Measurements from ENCODE around the gene TMBIM1. TPM values are rescaled to one million over a fixed set of nuclear protein-coding genes. Genes with fewer than 3 reads are reported as not detected.

Gene TMBIM1
- total and polyA plus RNA-seq, 9 of the 15 experiments (the other 6 are each of a cell fraction or from before 2014, with no cell fraction given), result 14.2 to 105 (median 47.0) TPM

GRCh38 chr2:218272531-218273212 lies 19.6 kb downstream of the TMBIM1 start (continued):
- TF ChIP-seq VEZF1 (CRISPR knock-in tag; IDR thresholded peaks at IDR 0.05), result peak; percentile 51
- TF ChIP-seq SETDB1 (IDR thresholded peaks at IDR 0.05; ENCODE audit: low read length), result no peak
- peak; percentile 67 to 78 for TF ChIP-seq RAD21 (CRISPR knock-in tag; conservative IDR thresholded peaks at IDR 0.05 in 1 of 2, IDR thresholded peaks at IDR 0.05 in 1 of 2)
- TF ChIP-seq MNT (conservative IDR thresholded peaks at IDR 0.05), result peak in 1 of 2 experiments; percentile 49; a peak in 1 of 4 replicates
- 0 out of 4 replicates have a peak, but pooled peaks of 1 of the 2 experiments have one; percentile 47 for TF ChIP-seq SIN3A (IDR thresholded peaks at IDR 0.05; ENCODE audit: borderline replicate concordance in 2 of 2, control insufficient read depth in 1 of 2, low read depth in 2 of 2, low read length in 2 of 2)
- TF ChIP-seq RBFOX2 (IDR thresholded peaks at IDR 0.05; ENCODE audit: low read depth, low read length), result peak; percentile 64
- no peak for TF ChIP-seq CCNT2 (IDR thresholded peaks at IDR 0.05; ENCODE audit: borderline replicate concordance, extremely low read depth, insufficient read length, low read depth, low read length)
- TF ChIP-seq, protein P1, sequence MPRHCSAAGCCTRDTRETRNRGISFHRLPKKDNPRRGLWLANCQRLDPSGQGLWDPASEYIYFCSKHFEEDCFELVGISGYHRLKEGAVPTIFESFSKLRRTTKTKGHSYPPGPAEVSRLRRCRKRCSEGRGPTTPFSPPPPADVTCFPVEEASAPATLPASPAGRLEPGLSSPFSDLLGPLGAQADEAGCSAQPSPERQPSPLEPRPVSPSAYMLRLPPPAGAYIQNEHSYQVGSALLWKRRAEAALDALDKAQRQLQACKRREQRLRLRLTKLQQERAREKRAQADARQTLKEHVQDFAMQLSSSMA (CRISPR knock-in tag; IDR thresholded peaks at IDR 0.05), result no peak
- TF ChIP-seq FOXA3 (CRISPR knock-in tag; conservative IDR thresholded peaks at IDR 0.05 in 1 of 2, IDR thresholded peaks at IDR 0.05 in 1 of 2), result no peak
- TF ChIP-seq TCF3 (CRISPR knock-in tag; IDR thresholded peaks at IDR 0.05), result no peak
- TF ChIP-seq SMC3 (conservative IDR thresholded peaks at IDR 0.05; ENCODE audit: insufficient read depth, low read depth, low read length), result peak; percentile 80
- TF ChIP-seq RCOR1 (IDR thresholded peaks at IDR 0.05; ENCODE audit: borderline replicate concordance in 1 of 2, low read depth in 2 of 2, low read length in 2 of 2), result peak in 1 of 2 experiments; percentile 61; a peak in 1 of 4 replicates
- no peak for TF ChIP-seq PHF20 (IDR thresholded peaks at IDR 0.05; ENCODE audit: partially characterized antibody)
- TF ChIP-seq HCFC1 (IDR thresholded peaks at IDR 0.05; ENCODE audit: low read depth, low read length), result peak; percentile 37; the same call in 1 of the 2 replicates
- TF ChIP-seq NONO (IDR thresholded peaks at IDR 0.05; ENCODE audit: low read depth in 2 of 2, low read length in 1 of 2), result peak in 1 of 2 experiments; percentile 37; a peak in 1 of 4 replicates
- TF ChIP-seq TRIM28 (IDR thresholded peaks at IDR 0.05), result no peak
- peak; percentile 71; the same call in 1 of the 2 replicates for TF ChIP-seq XRCC5 (IDR thresholded peaks at IDR 0.05; ENCODE audit: low read depth, low read length)
- peak; percentile 63 for TF ChIP-seq NFIC (IDR thresholded peaks at IDR 0.05)
- peak; percentile 80 for TF ChIP-seq CTCFL (IDR thresholded peaks at IDR 0.05; ENCODE audit: borderline replicate concordance, insufficient read depth, low read depth, low read length, poor library complexity, severe bottlenecking)
